ENCODE results near the gene OR52J3.

The OR52J3 gene

GRCh38 chr11:5069272-5069671, 22.9 kb downstream of the OR52J3 start, which contains the start of gene OR52E1:
Gene OR52E1, plus strand, starts transcription at chr11:5069572.
- Histone ChIP-seq H3K79me2 (ENCODE audit: low read length) (no peaks in the 10 kb centered on the region), H3K9me3 (ENCODE audit: insufficient read depth, low read length) (no peaks in the 10 kb centered on the region), H3K9ac (ENCODE audit: low read length) (no peak within 1 kb of the TSS), H3K36me3 (replicated peaks; ENCODE audit: low read depth, low read length) (no peaks in the 10 kb centered on the region), H3K27ac (ENCODE audit: low read length) (no peak within 1 kb of the TSS), H3K4me2 (ENCODE audit: low read length) (no peak within 1 kb of the TSS), H3K4me3 (ENCODE audit: low read length) (no peak within 1 kb of the TSS), H4K20me1 (ENCODE audit: insufficient read depth, low read length) (no peaks in the 10 kb centered on the region), H3K4me1 (ENCODE audit: low read length) (peaks cover 6% of the 10 kb centered on the region; the same call in 1 of the 2 replicates), H2AFZ (ENCODE audit: low read depth, low read length) (no peak within 1 kb of the TSS), H3K27me3 (ENCODE audit: low read depth, low read length) (no peaks in the 10 kb centered on the region)
- no peak for TF ChIP-seq CTCF (IDR thresholded peaks at IDR 0.05; ENCODE audit: low read depth, low read length)
- TF ChIP-seq EZH2phosphoT487 (IDR thresholded peaks at IDR 0.05; ENCODE audit: low read depth), result no peak

- Histone ChIP-seq H2AFZ (ENCODE audit: low read depth, low read length) (no peak overlapping the region), H3K79me2 (ENCODE audit: low read length) (no peaks in the 10 kb centered on the region), H3K4me2 (ENCODE audit: low read length) (no peak overlapping the region), H3K27me3 (ENCODE audit: low read depth, low read length) (no peaks in the 10 kb centered on the region), H3K9me3 (ENCODE audit: insufficient read depth, low read length) (no peaks in the 10 kb centered on the region), H3K4me1 (ENCODE audit: low read length) (peaks cover 3% of the 10 kb centered on the region; the same call in 1 of the 2 replicates), H3K9ac (ENCODE audit: low read length) (no peak overlapping the region), H3K4me3 (ENCODE audit: low read length) (no peak overlapping the region), H4K20me1 (ENCODE audit: insufficient read depth, low read length) (no peaks in the 10 kb centered on the region), H3K36me3 (replicated peaks; ENCODE audit: low read depth, low read length) (no peaks in the 10 kb centered on the region), H3K27ac (ENCODE audit: low read length) (no peak overlapping the region)
- TF ChIP-seq EZH2phosphoT487 (IDR thresholded peaks at IDR 0.05; ENCODE audit: low read depth), result no peak
Measured at GRCh38 chr11:5071799-5072198, 25.5 kb downstream of the OR52J3 start.

GRCh38 chr11:5081405-5081804, 35.1 kb downstream of the OR52J3 start:
- Histone ChIP-seq H3K4me1 (ENCODE audit: low read length) (no peaks in the 10 kb centered on the region), H3K36me3 (replicated peaks; ENCODE audit: low read depth, low read length) (no peaks in the 10 kb centered on the region), H2AFZ (ENCODE audit: low read depth, low read length) (no peak overlapping the region), H3K4me2 (ENCODE audit: low read length) (no peak overlapping the region), H3K9me3 (ENCODE audit: insufficient read depth, low read length) (no peaks in the 10 kb centered on the region), H3K79me2 (ENCODE audit: low read length) (no peaks in the 10 kb centered on the region), H3K4me3 (ENCODE audit: low read length) (no peak overlapping the region), H4K20me1 (ENCODE audit: insufficient read depth, low read length) (no peaks in the 10 kb centered on the region), H3K27me3 (ENCODE audit: low read depth, low read length) (no peaks in the 10 kb centered on the region), H3K9ac (ENCODE audit: low read length) (no peak overlapping the region), H3K27ac (ENCODE audit: low read length) (no peak overlapping the region)
- no peak for TF ChIP-seq EZH2phosphoT487 (IDR thresholded peaks at IDR 0.05; ENCODE audit: low read depth)
- no peak for TF ChIP-seq CTCF (IDR thresholded peaks at IDR 0.05; ENCODE audit: low read depth, low read length)

- TF ChIP-seq CTCF (IDR thresholded peaks at IDR 0.05; ENCODE audit: low read depth, low read length), result no peak
- no peak for TF ChIP-seq EZH2phosphoT487 (IDR thresholded peaks at IDR 0.05; ENCODE audit: low read depth)
- Histone ChIP-seq H3K4me3 (ENCODE audit: low read length) (no peak overlapping the region), H3K27me3 (ENCODE audit: low read depth, low read length) (no peaks in the 10 kb centered on the region), H3K36me3 (replicated peaks; ENCODE audit: low read depth, low read length) (no peaks in the 10 kb centered on the region), H3K9me3 (ENCODE audit: insufficient read depth, low read length) (no peaks in the 10 kb centered on the region), H3K27ac (ENCODE audit: low read length) (no peak overlapping the region), H3K79me2 (ENCODE audit: low read length) (no peaks in the 10 kb centered on the region), H2AFZ (ENCODE audit: low read depth, low read length) (no peak overlapping the region), H3K4me2 (ENCODE audit: low read length) (no peak overlapping the region), H4K20me1 (ENCODE audit: insufficient read depth, low read length) (no peaks in the 10 kb centered on the region), H3K9ac (ENCODE audit: low read length) (no peak overlapping the region), H3K4me1 (ENCODE audit: low read length) (no peaks in the 10 kb centered on the region)
Measured at GRCh38 chr11:5083602-5084001, 37.3 kb downstream of the OR52J3 start.

- Histone ChIP-seq H3K36me3 (replicated peaks; ENCODE audit: low read depth, low read length) (no peaks in the 10 kb centered on the region), H3K9me3 (ENCODE audit: insufficient read depth, low read length) (no peaks in the 10 kb centered on the region), H3K27me3 (ENCODE audit: low read depth, low read length) (no peaks in the 10 kb centered on the region), H2AFZ (ENCODE audit: low read depth, low read length) (no peak overlapping the region), H3K79me2 (ENCODE audit: low read length) (no peaks in the 10 kb centered on the region), H3K4me2 (ENCODE audit: low read length) (no peak overlapping the region), H3K27ac (ENCODE audit: low read length) (no peak overlapping the region), H3K4me1 (ENCODE audit: low read length) (no peaks in the 10 kb centered on the region), H3K4me3 (ENCODE audit: low read length) (no peak overlapping the region), H3K9ac (ENCODE audit: low read length) (no peak overlapping the region), H4K20me1 (ENCODE audit: insufficient read depth, low read length) (no peaks in the 10 kb centered on the region)
- TF ChIP-seq EZH2phosphoT487 (IDR thresholded peaks at IDR 0.05; ENCODE audit: low read depth) (no peak), CTCF (IDR thresholded peaks at IDR 0.05; ENCODE audit: low read depth, low read length) (no peak)
Measured at GRCh38 chr11:5088556-5088955, 42.2 kb downstream of the OR52J3 start.
